Activated T-helper 1 cell treated with anti-CD3 and anti-CD28 coated beads, Interleukin-2, amount 50 U/mL, for 16 hours (primary cell): ENCODE measurements around the gene SLC1A4.

ENCODE experiments used
- DNase-seq, 2 donors: peaks; one replicate each; pipeline ENCODE4 v3.0.0-alpha.2; 2020; ENCODE audit warnings: low read depth in 1 of 2, low spot score in 1 of 2

The SLC1A4 gene

GRCh38 chr2:65049010-65049639, 59.9 kb downstream of the SLC1A4 start:
- no peak for DNase-seq

- DNase-seq: no peak
Observed at GRCh38 chr2:65050931-65051330, 61.7 kb downstream of the SLC1A4 start.

GRCh38 chr2:65053199-65053598, 64.0 kb downstream of the SLC1A4 start:
- DNase-seq: no peak

GRCh38 chr2:65054749-65055421, 65.7 kb downstream of the SLC1A4 start:
- no peak for DNase-seq

GRCh38 chr2:65055422-65056214, 66.4 kb downstream of the SLC1A4 start:
- no peak for DNase-seq

GRCh38 chr2:65056215-65057053, 67.2 kb downstream of the SLC1A4 start, which contains the start of gene CEP68:
Gene CEP68 (plus strand): TSS chr2:65056416. CDS start chr2:65069445, 13,029 bp downstream.
- peak; percentile 92 to 93 for DNase-seq

GRCh38 chr2:65057054-65057375, 67.8 kb downstream of the SLC1A4 start:
- DNase-seq: no peak

- peak in 1 of 2 donors; percentile 38 for DNase-seq
Observed at GRCh38 chr2:65057391-65058052, 68.3 kb downstream of the SLC1A4 start.

- no peak for DNase-seq
Observed at GRCh38 chr2:65059071-65059470, 69.9 kb downstream of the SLC1A4 start.

GRCh38 chr2:65061146-65061909, 72.1 kb downstream of the SLC1A4 start:
- no peak for DNase-seq

- DNase-seq: no peak
Observed at GRCh38 chr2:65061910-65062339, 72.7 kb downstream of the SLC1A4 start.

- DNase-seq: no peak
Observed at GRCh38 chr2:65062843-65063825, 73.9 kb downstream of the SLC1A4 start.

GRCh38 chr2:65064728-65065552, 75.7 kb downstream of the SLC1A4 start:
- DNase-seq: peak in 1 of 2 donors; percentile 11

- no peak for DNase-seq
Observed at GRCh38 chr2:65067806-65068553, 78.8 kb downstream of the SLC1A4 start.

- no peak for DNase-seq
Observed at GRCh38 chr2:65069439-65069824, 80.2 kb downstream of the SLC1A4 start.

- DNase-seq: no peak
Observed at GRCh38 chr2:65070172-65070830, 81.1 kb downstream of the SLC1A4 start.

- DNase-seq: no peak
Observed at GRCh38 chr2:65070856-65071255, 81.7 kb downstream of the SLC1A4 start.
